Thoracic aorta (tissue), 2 donors: ENCODE results near the gene GRK2. TPM values are rescaled to one million over a fixed set of nuclear protein-coding genes. Genes with fewer than 3 reads are reported as not detected.

ENCODE experiments used
- ATAC-seq: fragments of 150-250 bp; one replicate; pipeline ENCODE4 v1.8.0; 2017; ENCODE audit warnings: low read depth; ENCODE audit not compliant: insufficient number of reproducible peaks, low FRiP score
- DNase-seq: peaks from one replicate; pipeline ENCODE4 v3.0.0-alpha.2; 2020; ENCODE audit warnings: low spot score
- H3K27ac ChIP-seq, 2 donors: fragments of 200-600 bp; sonication (generic); 1 replicate in 1 of 2; 2 replicates in 1 of 2; pipeline ENCODE4 v1.5.1; 2016; ENCODE audit warnings: mild to moderate bottlenecking in 2 of 2, moderate library complexity in 2 of 2
- H3K27me3 ChIP-seq: fragments of 200-600 bp; sonication (generic); replicated peaks from 2 replicates; pipeline ENCODE4 v1.6.0; 2016; ENCODE audit warnings: mild to moderate bottlenecking; ENCODE audit not compliant: insufficient read depth
- H3K36me3 ChIP-seq: fragments of 200-600 bp; sonication (generic); one replicate; pipeline ENCODE4 v1.5.1; 2016
- H3K4me1 ChIP-seq, 2 donors: fragments of 200-600 bp; sonication (generic); 1 replicate in 1 of 2; 2 replicates in 1 of 2; pipeline versions ENCODE4 v1.5.1 to v1.6.0; 2016; ENCODE audit warnings: low read depth in 2 of 2, mild to moderate bottlenecking in 1 of 2; ENCODE audit not compliant: control insufficient read depth in 1 of 2
- H3K4me3 ChIP-seq: fragments of 200-600 bp; sonication (generic); 2 replicates; pipeline ENCODE4 v1.5.1; 2016; ENCODE audit warnings: mild to moderate bottlenecking
- H3K9me3 ChIP-seq: fragments of 200-600 bp; sonication (generic); 2 replicates; pipeline ENCODE4 v1.5.1; 2016
- CTCF ChIP-seq: fragments of 200-600 bp; sonication (generic); IDR thresholded peaks from one replicate; pipeline ENCODE4 v1.5.1; 2019; ENCODE audit warnings: antibody characterized with exemption
- total RNA-seq, 2 donors: library from RNA; depleted of rRNA; stranded (reverse); fragments of >200 nt; gene quantifications; one replicate each; pipeline versions ENCODE4 v1.1.0 to v1.2.3, GENCODE V29; 2016

The GRK2 gene
- total RNA-seq, 2 donors from 2014 or later, result 72.8 to 85.2 TPM

DNA sequence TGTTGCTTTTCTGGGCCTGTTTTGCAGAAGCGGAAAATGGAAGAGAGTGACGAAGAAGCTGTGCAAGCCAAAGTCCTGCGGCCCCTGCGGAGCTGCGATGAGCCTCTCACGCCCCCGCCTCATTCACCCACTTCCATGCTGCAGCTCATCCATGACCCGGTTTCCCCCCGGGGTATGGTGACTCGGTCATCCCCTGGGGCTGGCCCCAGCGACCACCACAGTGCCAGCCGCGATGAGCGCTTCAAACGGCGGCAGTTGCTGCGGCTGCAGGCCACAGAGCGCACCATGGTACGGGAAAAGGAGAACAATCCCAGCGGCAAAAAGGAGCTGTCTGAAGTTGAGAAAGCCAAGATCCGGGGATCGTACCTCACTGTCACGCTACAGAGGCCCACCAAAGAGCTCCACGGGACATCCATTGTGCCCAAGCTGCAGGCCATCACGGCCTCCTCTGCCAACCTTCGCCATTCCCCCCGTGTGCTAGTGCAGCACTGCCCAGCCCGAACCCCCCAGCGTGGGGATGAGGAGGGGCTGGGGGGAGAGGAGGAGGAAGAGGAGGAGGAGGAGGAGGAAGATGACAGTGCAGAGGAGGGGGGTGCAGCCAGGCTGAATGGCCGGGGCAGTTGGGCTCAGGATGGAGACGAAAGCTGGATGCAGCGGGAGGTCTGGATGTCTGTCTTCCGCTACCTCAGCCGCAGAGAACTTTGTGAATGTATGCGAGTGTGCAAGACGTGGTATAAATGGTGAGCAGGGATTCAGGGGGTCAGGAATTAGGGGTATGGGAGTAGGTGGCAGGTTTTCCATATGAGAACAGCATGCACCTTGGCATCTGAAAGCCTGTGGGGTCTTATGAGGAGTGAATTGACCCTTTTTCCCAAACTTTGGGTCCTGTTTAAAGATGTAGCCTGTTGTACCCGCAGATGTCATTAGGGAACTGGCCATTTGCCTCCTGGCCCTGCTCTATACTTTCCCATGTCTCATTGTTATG, 15.9 kb upstream of the GRK2 start:
- TF ChIP-seq CTCF, result no peak
- no peaks in the 10 kb centered on the region for H3K27me3 ChIP-seq
- no peaks in the 10 kb centered on the region for H3K9me3 ChIP-seq
- ATAC-seq, result no peak
- H3K4me1 ChIP-seq, result no peaks in the 10 kb centered on the region
- DNase-seq, result no peak
- peaks cover 81% of the 10 kb centered on the region for H3K36me3 ChIP-seq
- no peak overlapping the region for H3K4me3 ChIP-seq
- no peak overlapping the region for H3K27ac ChIP-seq

DNA sequence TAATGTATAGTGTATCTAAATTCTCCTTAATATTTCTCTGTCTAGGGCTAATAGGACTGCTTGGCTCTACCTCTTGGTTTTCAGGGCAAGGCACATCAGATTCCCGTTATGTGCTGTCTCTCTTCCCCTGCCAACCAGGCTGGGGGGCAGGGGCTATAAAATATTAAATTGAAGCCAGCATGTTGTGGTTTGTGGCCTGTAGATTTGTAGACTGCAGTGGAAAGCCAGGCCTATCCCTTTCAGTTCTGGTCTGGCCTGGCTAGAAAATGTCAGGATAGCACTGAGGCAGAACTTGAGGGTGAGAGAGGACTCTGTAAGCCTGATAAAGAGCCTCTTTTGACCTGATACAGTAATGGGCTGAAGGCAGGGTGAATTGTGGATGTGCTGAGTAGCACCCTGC, 14.4 kb upstream of the GRK2 start:
- no peak for ATAC-seq
- H3K36me3 ChIP-seq, result peaks cover 82% of the 10 kb centered on the region

GRCh38 chr11:67252831-67253239, 13.4 kb upstream of the GRK2 start:
- Histone ChIP-seq H3K27me3 (no peaks in the 10 kb centered on the region), H3K4me1 (no peaks in the 10 kb centered on the region), H3K27ac (no peak overlapping the region), H3K36me3 (peaks cover 76% of the 10 kb centered on the region), H3K4me3 (no peak overlapping the region), H3K9me3 (no peaks in the 10 kb centered on the region)
- DNase-seq (no peak), ATAC-seq (no peak)
- TF ChIP-seq CTCF, result no peak

More for the DNA sequence above, 14.4 kb upstream of the GRK2 start:
- H3K27me3 ChIP-seq, result no peaks in the 10 kb centered on the region
- DNase-seq, result no peak
- no peaks in the 10 kb centered on the region for H3K9me3 ChIP-seq
- H3K4me3 ChIP-seq, result no peak overlapping the region
- H3K27ac ChIP-seq, result no peak overlapping the region
- H3K4me1 ChIP-seq, result no peaks in the 10 kb centered on the region
- no peak for TF ChIP-seq CTCF

DNA sequence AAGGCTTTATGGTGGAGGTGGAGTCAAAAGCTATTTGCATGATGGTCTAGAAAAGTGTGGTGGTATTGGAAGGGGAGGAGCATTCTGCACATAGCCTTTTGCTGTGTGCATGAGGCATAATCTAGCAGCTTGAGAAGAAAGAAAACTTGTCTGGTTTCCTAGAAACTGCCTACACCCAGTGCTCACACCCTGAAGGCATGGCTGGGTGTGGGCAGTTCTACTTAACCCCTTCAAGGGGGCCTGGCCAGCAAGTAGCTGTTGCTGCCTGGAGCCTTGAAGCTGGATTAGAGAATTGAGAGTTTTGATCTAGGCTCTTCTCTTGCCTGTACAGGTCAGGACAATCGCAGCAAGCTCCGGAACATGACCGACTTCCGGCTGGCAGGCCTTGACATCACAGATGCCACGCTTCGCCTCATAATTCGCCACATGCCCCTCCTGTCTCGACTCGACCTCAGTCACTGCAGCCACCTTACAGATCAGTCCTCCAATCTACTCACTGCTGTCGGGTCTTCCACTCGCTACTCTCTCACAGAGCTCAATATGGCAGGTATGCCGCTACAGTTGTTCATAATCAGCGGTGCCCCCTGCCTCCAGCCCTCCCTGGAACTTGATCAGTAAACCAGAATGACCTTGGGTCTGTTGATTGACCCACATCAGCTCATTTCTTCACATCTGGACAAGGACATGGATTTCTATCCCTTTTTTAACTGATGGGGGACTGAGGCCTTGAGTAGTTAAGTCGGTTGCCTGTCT, 12.2 kb upstream of the GRK2 start:
- DNase-seq (no peak), ATAC-seq (no peak)
- no peak for TF ChIP-seq CTCF
- no peaks in the 10 kb centered on the region for H3K27me3 ChIP-seq
- H3K4me1 ChIP-seq, result no peaks in the 10 kb centered on the region
- H3K9me3 ChIP-seq, result no peaks in the 10 kb centered on the region
- H3K27ac ChIP-seq, result no peak overlapping the region
- H3K4me3 ChIP-seq, result no peak overlapping the region
- H3K36me3 ChIP-seq, result peaks cover 64% of the 10 kb centered on the region

GRCh38 chr11:67254798-67255197, 11.5 kb upstream of the GRK2 start:
- no peak overlapping the region for H3K27ac ChIP-seq
- H3K9me3 ChIP-seq, result no peaks in the 10 kb centered on the region
- no peak overlapping the region for H3K4me3 ChIP-seq
- no peak for TF ChIP-seq CTCF
- H3K27me3 ChIP-seq, result no peaks in the 10 kb centered on the region
- DNase-seq (no peak), ATAC-seq (no peak)
- H3K4me1 ChIP-seq, result no peaks in the 10 kb centered on the region
- peaks cover 57% of the 10 kb centered on the region for H3K36me3 ChIP-seq
